Suppressor macrophage treated with lipopolysaccharide for 4 hours (primary cell): ENCODE data around the gene SRP14.
"Not testable (repeated sequence)": the region's sequence is repeated elsewhere in the genome, so short reads cannot be mapped to it uniquely, and the experiment has no call there.

Source experiments
- DNase-seq: peaks from one replicate; pipeline ENCODE4 v3.0.0-alpha.2; 2020

Gene SRP14

DNA sequence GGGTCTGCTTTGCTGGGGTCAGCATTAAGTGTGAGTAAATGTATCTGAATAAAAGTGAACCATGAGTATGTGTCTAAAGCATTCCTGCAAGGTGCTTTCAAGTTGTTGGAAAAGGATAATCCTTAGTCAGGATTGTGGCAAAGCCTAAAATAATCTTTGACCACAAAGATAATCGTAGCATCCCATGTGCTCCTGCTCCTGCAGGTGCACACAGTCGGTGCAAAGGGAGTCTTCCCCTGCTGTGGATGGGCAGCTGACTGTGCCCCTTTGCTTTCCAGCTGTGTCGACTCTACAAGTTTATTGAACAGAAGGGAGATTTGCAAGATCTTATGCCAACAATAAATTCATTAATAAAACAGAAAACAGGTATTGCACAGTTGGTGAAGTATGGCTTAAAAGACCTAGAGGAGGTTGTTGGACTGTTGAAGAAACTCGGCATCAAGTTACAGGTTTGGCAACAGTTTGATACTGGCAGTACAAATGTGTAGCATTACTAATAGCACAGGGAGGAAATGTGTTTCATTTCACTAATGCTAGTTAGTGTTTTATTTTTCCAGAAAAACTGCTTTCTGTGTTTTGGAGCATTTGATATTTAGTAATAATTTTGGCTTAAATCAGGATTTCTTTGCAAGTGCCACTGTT is 22.6 kb downstream of the SRP14 start:
- DNase-seq, result no peak

GRCh38 chr15:40014390-40014789 is 24.6 kb downstream of the SRP14 start:
- no peak for DNase-seq

- DNase-seq, result not testable (repeated sequence)
Measured at GRCh38 chr15:40013372-40013771, 25.6 kb downstream of the SRP14 start.

GRCh38 chr15:40011303-40011702 is 27.7 kb downstream of the SRP14 start:
- DNase-seq, result no peak

- DNase-seq, result peak; percentile 63
Measured at GRCh38 chr15:40010686-40011085, 28.3 kb downstream of the SRP14 start.

DNA sequence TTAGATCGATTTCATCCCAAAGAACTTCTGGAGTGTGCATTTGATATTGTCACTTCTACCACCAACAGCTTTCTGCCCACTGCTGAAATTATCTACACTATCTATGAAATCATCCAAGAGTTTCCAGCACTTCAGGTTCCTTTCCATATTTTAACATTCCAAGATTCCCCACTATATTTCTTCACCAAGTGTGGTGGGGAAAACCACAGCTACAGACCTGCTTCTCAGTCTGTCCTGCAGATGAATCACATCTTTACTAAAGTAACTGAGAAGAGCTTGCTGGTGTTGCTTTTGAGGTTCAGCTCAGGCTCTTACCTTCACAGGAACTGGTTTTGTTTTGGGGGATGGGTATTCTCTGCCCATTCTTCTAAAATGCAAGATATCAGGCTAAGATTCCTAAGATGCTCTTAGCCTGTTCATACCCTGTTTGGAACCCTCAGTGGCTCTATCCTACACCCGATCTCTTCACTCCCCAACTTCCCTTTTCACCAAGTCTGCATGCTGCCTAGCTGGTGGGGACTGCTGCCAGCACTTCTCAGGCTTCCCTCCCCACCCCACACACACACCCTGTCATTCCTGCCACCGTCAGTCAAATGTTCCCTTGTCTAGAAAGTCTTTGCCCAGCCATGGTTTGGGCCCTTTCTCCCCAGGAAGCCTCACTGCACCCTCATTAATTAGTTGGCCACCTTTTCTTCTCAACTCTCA is 30.8 kb downstream of the SRP14 start:
- DNase-seq, result peak; percentile 6

DNA sequence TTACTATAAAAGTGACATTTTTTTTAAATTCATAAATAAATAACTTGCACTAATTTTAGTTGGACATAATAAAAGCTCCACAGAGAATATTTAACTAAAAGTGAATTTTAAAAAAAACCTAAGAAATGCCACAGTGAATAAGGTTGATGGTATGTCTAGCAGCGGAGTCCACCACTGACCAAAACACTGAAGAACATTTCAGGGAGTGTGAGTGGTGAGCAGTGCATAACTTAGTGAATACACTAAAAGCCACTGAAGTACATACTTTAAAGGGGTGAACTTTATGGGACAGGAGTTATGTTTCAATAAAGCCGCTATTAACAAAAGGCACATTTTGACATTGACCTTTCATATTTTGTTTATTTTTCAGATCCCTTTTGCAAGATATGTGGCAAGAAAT is 32.3 kb downstream of the SRP14 start:
- no peak for DNase-seq

DNA sequence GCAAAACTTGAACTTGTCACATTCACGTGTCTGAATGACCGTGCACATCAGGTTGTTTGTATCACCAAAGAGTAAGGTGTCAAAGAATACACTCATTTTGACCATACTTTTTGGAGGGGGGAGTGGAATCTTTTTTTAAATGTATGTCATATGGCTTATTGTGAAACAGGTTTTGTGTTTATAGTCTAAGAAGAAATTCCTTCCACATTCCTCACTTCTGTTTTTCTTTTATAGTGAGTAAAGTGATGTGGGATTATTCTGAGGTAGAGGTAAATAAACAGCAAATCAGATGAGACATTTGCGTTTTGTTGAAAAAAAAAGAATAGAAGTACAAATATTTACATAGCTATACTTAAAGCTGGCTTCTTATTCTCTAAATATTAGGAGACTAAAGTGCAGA is 33.0 kb downstream of the SRP14 start:
- no peak for DNase-seq

DNA sequence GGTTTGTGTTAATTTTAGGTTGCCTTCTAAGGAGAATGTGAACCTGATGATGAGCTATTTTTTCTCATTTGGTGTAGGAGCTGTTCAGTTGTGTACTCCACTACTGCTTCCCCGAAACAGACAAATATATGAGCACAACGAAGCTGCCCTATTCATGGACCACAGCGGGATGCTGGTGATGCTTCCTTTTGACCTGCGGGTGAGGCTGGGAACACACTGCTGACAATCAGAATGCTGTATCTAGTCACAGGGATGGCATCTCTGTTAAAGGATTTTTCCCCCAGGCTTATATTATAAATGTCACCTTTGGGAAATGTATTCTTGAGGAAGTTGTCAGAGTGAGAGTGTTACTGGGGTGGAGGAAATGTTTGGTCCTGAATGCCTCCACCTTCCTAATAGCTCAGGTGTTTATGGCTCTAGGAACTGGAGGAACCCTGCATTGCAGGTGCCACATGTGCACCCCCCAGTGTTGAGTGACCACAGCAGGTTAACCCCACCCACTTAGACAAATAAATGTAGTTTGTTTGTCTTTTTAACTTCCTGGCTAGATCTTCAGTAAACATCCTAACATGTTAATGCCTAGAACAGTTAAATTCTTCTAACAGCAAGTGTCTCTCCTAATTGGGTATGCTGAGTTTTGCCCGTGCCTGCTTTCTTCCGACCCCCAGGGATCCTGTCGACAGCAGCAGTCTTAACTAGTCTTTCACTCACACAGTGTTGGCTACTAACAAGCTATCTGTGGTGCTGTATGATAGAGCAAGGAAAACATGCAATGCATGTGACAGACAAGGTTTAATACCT is 35.7 kb downstream of the SRP14 start:
- no peak for DNase-seq

DNA sequence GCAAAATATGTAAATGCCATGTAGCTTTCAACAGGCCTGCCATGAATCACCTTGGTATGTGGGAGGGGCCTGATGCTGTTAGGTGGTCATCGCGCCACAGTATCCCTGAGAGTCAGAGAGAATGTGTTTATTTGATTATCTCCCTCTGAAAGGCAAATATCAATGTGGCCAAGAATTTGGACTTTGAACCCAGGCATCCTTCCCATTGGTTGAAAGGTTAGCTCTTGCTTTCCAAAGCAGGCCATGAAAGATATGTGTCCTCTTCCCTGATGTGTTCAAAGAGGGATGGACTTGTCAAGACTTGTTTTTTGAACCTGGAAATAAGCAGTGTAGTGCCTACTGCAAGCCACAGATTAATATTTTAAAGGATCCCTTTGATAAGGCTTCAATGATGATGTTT is 36.7 kb downstream of the SRP14 start:
- no peak for DNase-seq

DNA sequence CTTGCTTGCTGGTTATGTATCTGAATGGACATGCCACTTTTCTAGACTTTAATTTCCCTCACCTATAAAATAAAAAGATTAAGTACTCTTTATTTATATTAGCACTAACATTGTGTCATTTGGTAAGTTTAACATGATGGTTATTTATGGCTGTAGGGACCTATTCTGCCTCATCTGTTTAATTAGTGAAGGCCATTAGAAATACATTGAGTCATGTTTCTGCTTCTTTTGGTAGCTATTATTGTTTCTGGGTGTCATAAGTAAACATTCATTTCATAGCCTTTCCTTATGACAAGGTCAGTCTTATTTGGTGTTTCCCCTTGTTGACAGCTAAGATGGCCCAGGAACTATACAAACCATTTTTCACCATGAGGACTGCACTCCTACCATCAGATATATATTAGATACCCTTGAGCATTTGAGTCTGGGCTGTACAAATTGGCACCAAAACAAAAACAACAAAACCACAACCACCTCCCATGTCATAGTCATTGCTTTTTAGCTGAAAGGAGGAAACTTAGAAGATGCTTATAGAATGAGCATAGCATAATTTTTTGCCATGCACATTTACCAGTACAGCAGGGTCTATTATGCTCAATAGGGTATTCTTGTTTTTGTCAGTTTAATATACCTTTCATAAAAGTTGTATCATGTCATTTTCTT is 39.3 kb downstream of the SRP14 start:
- DNase-seq, result no peak

GRCh38 chr15:39998511-39999077 is 40.4 kb downstream of the SRP14 start:
- no peak for DNase-seq

GRCh38 chr15:39997639-39998038 is 41.3 kb downstream of the SRP14 start:
- no peak for DNase-seq

GRCh38 chr15:39997031-39997430 is 42.0 kb downstream of the SRP14 start:
- DNase-seq, result no peak

- DNase-seq, result not testable (repeated sequence)
Measured at GRCh38 chr15:39996228-39996627, 42.8 kb downstream of the SRP14 start.

- not testable (repeated sequence) for DNase-seq
Measured at GRCh38 chr15:39992953-39993352, 46.0 kb downstream of the SRP14 start.

DNA sequence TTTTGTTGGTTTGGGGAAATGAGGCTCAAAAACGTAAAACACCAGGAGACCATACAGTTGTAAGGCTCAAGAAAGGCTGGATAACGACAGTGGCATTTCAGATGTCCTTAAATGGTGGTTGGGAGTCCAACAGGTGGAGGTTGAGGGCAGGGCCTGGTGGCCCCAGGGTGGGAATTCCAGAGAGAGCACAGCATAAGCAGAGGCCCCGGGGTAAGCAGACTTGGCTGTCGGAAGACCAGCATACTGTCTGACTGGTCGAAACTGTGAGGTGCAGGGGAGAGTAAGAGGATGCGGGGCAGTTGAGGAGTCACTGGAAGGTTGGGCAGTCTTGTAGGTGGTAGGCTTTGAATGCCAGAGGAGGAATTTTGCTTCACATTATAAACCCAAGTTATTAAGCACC is 48.3 kb downstream of the SRP14 start:
- no peak for DNase-seq

DNA sequence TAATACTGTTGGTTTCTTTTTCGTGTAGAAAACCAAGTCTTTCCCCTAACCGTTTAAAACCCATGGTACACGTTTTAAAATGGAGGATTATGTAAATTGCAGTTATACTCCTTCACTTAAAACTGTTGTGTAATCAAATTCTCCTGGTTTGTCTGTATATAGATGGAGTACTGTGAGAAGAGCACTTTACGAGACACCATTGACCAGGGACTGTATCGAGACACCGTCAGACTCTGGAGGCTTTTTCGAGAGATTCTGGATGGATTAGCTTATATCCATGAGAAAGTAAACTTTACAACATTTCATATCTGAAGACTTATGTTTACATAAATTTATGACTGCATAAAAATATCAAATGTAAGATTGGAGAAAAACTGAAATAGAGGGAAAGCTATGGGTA is 51.2 kb downstream of the SRP14 start:
- no peak for DNase-seq
